BE2C (cell line): ENCODE data around the gene CHRNA10.

Experiments used
- DNase-seq: peaks from one replicate; pipeline ENCODE4 v3.0.0-alpha.2; 2020
- H3K27me3 ChIP-seq: fragments of 250-450 bp; sonication (Bioruptor Pico); 2 replicates; pipeline ENCODE4 v1.5.1; 2020; ENCODE audit warnings: mild to moderate bottlenecking
- H3K36me3 ChIP-seq: fragments of 250-450 bp; sonication (Bioruptor Pico); 2 replicates; pipeline ENCODE4 v1.5.1; 2020; ENCODE audit warnings: mild to moderate bottlenecking
- H3K4me1 ChIP-seq: fragments of 250-450 bp; sonication (Bioruptor Pico); 2 replicates; pipeline ENCODE4 v1.5.1; 2020
- H3K4me3 ChIP-seq: 2 replicates; pipeline ENCODE4 v1.5.1; 2011; ENCODE audit warnings: low read depth, low read length
- H3K9me3 ChIP-seq: fragments of 250-450 bp; sonication (Bioruptor Pico); 2 replicates; pipeline ENCODE4 v1.5.1; 2020
- TF ChIP-seq, protein P1 (sequence below): IDR thresholded peaks from 2 replicates; pipeline ENCODE4 v1.5.1; 2012; ENCODE audit warnings: mild to moderate bottlenecking, low read depth, low read length

The CHRNA10 gene

DNA sequence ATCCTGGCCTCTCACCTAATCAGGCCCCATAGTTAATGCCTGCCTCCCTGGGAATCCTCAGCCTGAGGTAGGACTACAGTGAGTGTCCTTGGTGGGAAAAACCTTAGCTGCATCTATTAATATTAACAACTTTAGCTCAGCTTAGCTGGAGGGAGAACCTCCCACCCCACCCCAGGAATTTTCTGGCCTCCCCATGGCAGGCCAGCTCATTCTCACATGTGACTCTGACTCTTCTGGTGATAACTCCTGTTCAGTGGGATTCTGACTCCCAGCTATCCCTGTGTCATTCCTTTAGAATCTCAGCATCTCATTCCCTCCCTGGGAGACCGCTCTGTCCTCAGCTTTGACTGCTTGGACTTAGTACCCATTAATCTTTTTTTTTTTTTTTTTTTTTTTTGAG lies 43.9 kb downstream of the CHRNA10 start:
- H3K9me3 ChIP-seq = no peaks in the 10 kb centered on the region
- no peaks in the 10 kb centered on the region for H3K4me1 ChIP-seq
- no peaks in the 10 kb centered on the region for H3K36me3 ChIP-seq
- no peaks in the 10 kb centered on the region for H3K27me3 ChIP-seq
- DNase-seq = no peak
- H3K4me3 ChIP-seq = no peak overlapping the region
- TF ChIP-seq, protein P1, sequence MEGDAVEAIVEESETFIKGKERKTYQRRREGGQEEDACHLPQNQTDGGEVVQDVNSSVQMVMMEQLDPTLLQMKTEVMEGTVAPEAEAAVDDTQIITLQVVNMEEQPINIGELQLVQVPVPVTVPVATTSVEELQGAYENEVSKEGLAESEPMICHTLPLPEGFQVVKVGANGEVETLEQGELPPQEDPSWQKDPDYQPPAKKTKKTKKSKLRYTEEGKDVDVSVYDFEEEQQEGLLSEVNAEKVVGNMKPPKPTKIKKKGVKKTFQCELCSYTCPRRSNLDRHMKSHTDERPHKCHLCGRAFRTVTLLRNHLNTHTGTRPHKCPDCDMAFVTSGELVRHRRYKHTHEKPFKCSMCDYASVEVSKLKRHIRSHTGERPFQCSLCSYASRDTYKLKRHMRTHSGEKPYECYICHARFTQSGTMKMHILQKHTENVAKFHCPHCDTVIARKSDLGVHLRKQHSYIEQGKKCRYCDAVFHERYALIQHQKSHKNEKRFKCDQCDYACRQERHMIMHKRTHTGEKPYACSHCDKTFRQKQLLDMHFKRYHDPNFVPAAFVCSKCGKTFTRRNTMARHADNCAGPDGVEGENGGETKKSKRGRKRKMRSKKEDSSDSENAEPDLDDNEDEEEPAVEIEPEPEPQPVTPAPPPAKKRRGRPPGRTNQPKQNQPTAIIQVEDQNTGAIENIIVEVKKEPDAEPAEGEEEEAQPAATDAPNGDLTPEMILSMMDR = no peak

- no peaks in the 10 kb centered on the region for H3K27me3 ChIP-seq
These were observed 44.8 kb downstream of the CHRNA10 start for GRCh38 chr11:3626250-3626960.

GRCh38 chr11:3623767-3624458 lies 47.3 kb downstream of the CHRNA10 start:
- no peak for DNase-seq

More at GRCh38 chr11:3626250-3626960, 44.8 kb downstream of the CHRNA10 start:
- Histone ChIP-seq H3K4me3 (no peak overlapping the region), H3K36me3 (no peaks in the 10 kb centered on the region), H3K4me1 (no peaks in the 10 kb centered on the region), H3K9me3 (no peaks in the 10 kb centered on the region)
- DNase-seq = no peak
- TF ChIP-seq, protein P1 = no peak

GRCh38 chr11:3623121-3623520 lies 48.1 kb downstream of the CHRNA10 start:
- H3K4me3 ChIP-seq = no peak overlapping the region
- TF ChIP-seq, protein P1 = no peak
- no peaks in the 10 kb centered on the region for H3K9me3 ChIP-seq
- no peaks in the 10 kb centered on the region for H3K36me3 ChIP-seq
- no peaks in the 10 kb centered on the region for H3K27me3 ChIP-seq
- no peaks in the 10 kb centered on the region for H3K4me1 ChIP-seq
- no peak for DNase-seq

More at GRCh38 chr11:3623767-3624458, 47.3 kb downstream of the CHRNA10 start:
- TF ChIP-seq, protein P1 = no peak
- no peaks in the 10 kb centered on the region for H3K36me3 ChIP-seq
- no peaks in the 10 kb centered on the region for H3K4me1 ChIP-seq
- H3K9me3 ChIP-seq = no peaks in the 10 kb centered on the region
- H3K27me3 ChIP-seq = no peaks in the 10 kb centered on the region
- no peak overlapping the region for H3K4me3 ChIP-seq

DNA sequence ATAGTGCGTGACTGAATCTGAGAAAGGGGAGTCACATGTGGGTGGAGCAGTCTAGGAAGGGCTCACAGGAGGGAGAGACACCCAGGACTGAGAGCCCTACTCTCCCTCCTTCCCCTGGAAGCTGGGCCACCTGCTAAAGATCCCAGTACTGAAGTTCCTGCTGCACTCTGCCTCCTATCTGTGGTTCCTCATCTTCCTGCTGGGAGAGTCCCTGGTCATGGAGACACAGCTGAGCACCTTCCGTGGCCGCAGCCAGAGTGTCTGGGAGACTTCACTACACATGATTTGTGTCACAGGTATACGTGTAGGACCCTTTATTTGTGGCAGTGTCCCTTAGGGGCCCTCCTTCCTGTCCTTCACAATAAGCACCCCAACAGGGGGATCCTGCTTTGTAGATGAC lies 48.7 kb downstream of the CHRNA10 start:
- no peak for DNase-seq
- H3K9me3 ChIP-seq = no peaks in the 10 kb centered on the region
- H3K4me3 ChIP-seq = no peak overlapping the region
- no peaks in the 10 kb centered on the region for H3K4me1 ChIP-seq
- H3K27me3 ChIP-seq = no peaks in the 10 kb centered on the region
- no peaks in the 10 kb centered on the region for H3K36me3 ChIP-seq
- TF ChIP-seq, protein P1 = no peak

- H3K9me3 ChIP-seq = no peaks in the 10 kb centered on the region
- no peak for DNase-seq
- TF ChIP-seq, protein P1 = no peak
These were observed 53.2 kb downstream of the CHRNA10 start for GRCh38 chr11:3617990-3618389.

More at GRCh38 chr11:3617990-3618389, 53.2 kb downstream of the CHRNA10 start:
- no peaks in the 10 kb centered on the region for H3K4me1 ChIP-seq
- H3K27me3 ChIP-seq = no peaks in the 10 kb centered on the region
- H3K4me3 ChIP-seq = no peak overlapping the region
- H3K36me3 ChIP-seq = no peaks in the 10 kb centered on the region
